Mesenchymal stem cell (in vitro differentiated cells and primary cell): ENCODE measurements around the gene SDR42E2.
"Not testable (repeated sequence)": the region's sequence is repeated elsewhere in the genome, so short reads cannot be mapped to it uniquely, and the experiment has no call there.

Source experiments
- DNase-seq: peaks from one replicate; pipeline ENCODE4 v3.0.0-alpha.2; 2013
- H2AFZ ChIP-seq: one replicate; pipeline ENCODE4 v1.6.1; 2013; ENCODE audit warnings: low read depth, mild to moderate bottlenecking, control low read depth, inconsistent platforms, low read length, moderate library complexity
- H2AK5ac ChIP-seq: 2 replicates; pipeline ENCODE4 v1.6.1; 2013; ENCODE audit warnings: low read length, moderate library complexity, mild to moderate bottlenecking, inconsistent platforms; ENCODE audit not compliant: severe bottlenecking
- H2BK120ac ChIP-seq: one replicate; pipeline ENCODE4 v1.6.1; 2013; ENCODE audit warnings: low read depth, mild to moderate bottlenecking, inconsistent platforms, low read length, moderate library complexity
- H2BK12ac ChIP-seq, 2 experiments: one replicate each; pipeline ENCODE4 v1.6.1; 2013; ENCODE audit warnings: inconsistent platforms in 2 of 2, low read length in 2 of 2, mild to moderate bottlenecking in 2 of 2, moderate library complexity in 2 of 2, control low read depth in 1 of 2
- H2BK15ac ChIP-seq: one replicate; pipeline ENCODE4 v1.6.1; 2013; ENCODE audit warnings: mild to moderate bottlenecking, low read depth, inconsistent platforms; ENCODE audit not compliant: poor library complexity, severe bottlenecking
- H2BK5ac ChIP-seq: 2 replicates; pipeline ENCODE4 v1.6.1; 2013; ENCODE audit warnings: low read depth, mild to moderate bottlenecking, low read length, control low read depth, inconsistent platforms; ENCODE audit not compliant: poor library complexity, severe bottlenecking
- H3K14ac ChIP-seq, 2 experiments: one replicate each; pipeline ENCODE4 v1.6.1; 2013; ENCODE audit warnings: inconsistent platforms in 2 of 2, low read length in 2 of 2, control low read depth in 1 of 2, mild to moderate bottlenecking in 1 of 2, moderate library complexity in 1 of 2
- H3K18ac ChIP-seq, 2 experiments: one replicate each; pipeline ENCODE4 v1.6.1; 2013; ENCODE audit warnings: inconsistent platforms in 2 of 2, low read length in 2 of 2, control low read depth in 1 of 2, low read depth in 1 of 2, mild to moderate bottlenecking in 1 of 2
- H3K23ac ChIP-seq, 2 experiments: one replicate each; pipeline ENCODE4 v1.6.1; 2013; ENCODE audit warnings: inconsistent platforms in 2 of 2, low read length in 2 of 2, mild to moderate bottlenecking in 2 of 2, moderate library complexity in 2 of 2, control low read depth in 1 of 2
- H3K27ac ChIP-seq: 2 replicates; pipeline ENCODE4 v1.5.1; 2013; ENCODE audit warnings: mild to moderate bottlenecking, moderate library complexity, low read length, control low read depth, inconsistent platforms; ENCODE audit not compliant: poor library complexity, severe bottlenecking
- H3K27me3 ChIP-seq, 2 experiments: 2 replicates each; pipeline versions ENCODE4 v1.6.1 to v1.7.0; 2013; ENCODE audit warnings: low read length in 2 of 2, mild to moderate bottlenecking in 2 of 2, moderate library complexity in 2 of 2, control low read depth in 1 of 2, inconsistent platforms in 1 of 2; ENCODE audit not compliant: control insufficient read depth in 1 of 2, insufficient read depth in 1 of 2
- H3K36me3 ChIP-seq, 2 experiments: 2 replicates each; pipeline versions ENCODE4 v1.6.1 to v1.7.0; 2013; ENCODE audit warnings: low read length in 2 of 2, control low read depth in 1 of 2, inconsistent platforms in 1 of 2, low read depth in 1 of 2, mild to moderate bottlenecking in 1 of 2; ENCODE audit not compliant: insufficient read depth in 2 of 2, control insufficient read depth in 1 of 2
- H3K4ac ChIP-seq, 2 experiments: one replicate each; pipeline ENCODE4 v1.6.1; 2013; ENCODE audit warnings: inconsistent platforms in 2 of 2, low read length in 2 of 2, mild to moderate bottlenecking in 2 of 2, moderate library complexity in 2 of 2, control low read depth in 1 of 2, low read depth in 1 of 2
- H3K4me1 ChIP-seq: 2 replicates; pipeline ENCODE4 v1.6.1; 2013; ENCODE audit warnings: low read depth, low read length, control low read depth; ENCODE audit not compliant: control insufficient read depth, insufficient read depth
- H3K4me2 ChIP-seq: 2 replicates; pipeline ENCODE4 v1.6.1; 2013; ENCODE audit warnings: low read length, mild to moderate bottlenecking, inconsistent platforms; ENCODE audit not compliant: poor library complexity, severe bottlenecking
- H3K4me3 ChIP-seq, 2 experiments: 2 replicates each; pipeline versions ENCODE4 v1.5.1 to v1.7.0; 2013; ENCODE audit warnings: low read length in 2 of 2, mild to moderate bottlenecking in 2 of 2, control low read depth in 1 of 2, low read depth in 1 of 2; ENCODE audit not compliant: insufficient read depth in 1 of 2
- H3K79me1 ChIP-seq: replicated peaks from 2 replicates; pipeline ENCODE4 v1.6.1; 2013; ENCODE audit warnings: mild to moderate bottlenecking, control low read depth, low read length, inconsistent platforms; ENCODE audit not compliant: poor library complexity, severe bottlenecking
- H3K9ac ChIP-seq: 2 replicates; pipeline ENCODE4 v1.7.0; 2013; ENCODE audit warnings: mild to moderate bottlenecking, low read length, moderate library complexity
- H3K9me3 ChIP-seq: 2 replicates; pipeline ENCODE4 v1.7.0; 2013; ENCODE audit warnings: mild to moderate bottlenecking, low read length; ENCODE audit not compliant: control insufficient read depth
- H4K8ac ChIP-seq: one replicate; pipeline ENCODE4 v1.6.1; 2013; ENCODE audit warnings: inconsistent platforms, mild to moderate bottlenecking, low read length, moderate library complexity
- H4K91ac ChIP-seq: one replicate; pipeline ENCODE4 v1.6.1; 2013; ENCODE audit warnings: mild to moderate bottlenecking, low read length, inconsistent platforms
- WGBS: methylation state at CpG from one replicate; pipeline ENCODE4 v1.1.7; 2013; ENCODE audit warnings: mixed read lengths; 5-methylcytosine and 5-hydroxymethylcytosine counted together

Gene SDR42E2

GRCh38 chr16:22164482-22164881, 2.2 kb downstream of the SDR42E2 start:
- H3K14ac ChIP-seq: no peak overlapping the region
- H2BK120ac ChIP-seq: no peak overlapping the region
- no peak overlapping the region for H2BK12ac ChIP-seq
- H3K9me3 ChIP-seq: peaks cover 11% of the 10 kb centered on the region
- H3K23ac ChIP-seq: no peak overlapping the region
- H3K4ac ChIP-seq: no peak overlapping the region
- WGBS: 89% methylated on average over 5 of the region's 5 CpGs
- no peak for DNase-seq
- H3K18ac ChIP-seq: no peak overlapping the region
- no peak overlapping the region for H3K9ac ChIP-seq
- H3K4me3 ChIP-seq: no peak overlapping the region
- H3K79me1 ChIP-seq: no peaks in the 10 kb centered on the region
- H3K4me1 ChIP-seq: peaks cover 4% of the 10 kb centered on the region
- no peak overlapping the region for H2AFZ ChIP-seq
- H3K27ac ChIP-seq: no peak overlapping the region
- peaks cover 46 to 47% of the 10 kb centered on the region in 2 experiments for H3K27me3 ChIP-seq
- H2BK15ac ChIP-seq: no peak overlapping the region
- no peak overlapping the region for H4K91ac ChIP-seq
- no peaks in the 10 kb centered on the region for H3K36me3 ChIP-seq
- no peak overlapping the region for H4K8ac ChIP-seq
- no peak overlapping the region for H3K4me2 ChIP-seq
- no peak overlapping the region for H2BK5ac ChIP-seq
- no peak overlapping the region for H2AK5ac ChIP-seq

- no peak overlapping the region for H4K91ac ChIP-seq
- no peak overlapping the region for H3K27ac ChIP-seq
- no peaks in the 10 kb centered on the region for H3K79me1 ChIP-seq
- H3K4ac ChIP-seq: no peak overlapping the region
- no peak overlapping the region for H3K14ac ChIP-seq
- no peak overlapping the region for H2AK5ac ChIP-seq
- H2BK120ac ChIP-seq: no peak overlapping the region
- no peak overlapping the region for H3K4me2 ChIP-seq
- H3K27me3 ChIP-seq: peaks cover 34 to 39% of the 10 kb centered on the region in 2 experiments
- H2BK12ac ChIP-seq: no peak overlapping the region
- H2AFZ ChIP-seq: no peak overlapping the region
- 86% methylated on average over 15 of the region's 16 CpGs for WGBS
- H3K9ac ChIP-seq: no peak overlapping the region
- H3K9me3 ChIP-seq: peaks cover 11% of the 10 kb centered on the region
- no peak overlapping the region for H2BK15ac ChIP-seq
- no peak overlapping the region for H4K8ac ChIP-seq
- peaks cover 4% of the 10 kb centered on the region for H3K4me1 ChIP-seq
- H3K18ac ChIP-seq: no peak overlapping the region
- no peaks in the 10 kb centered on the region for H3K36me3 ChIP-seq
- no peak overlapping the region for H3K23ac ChIP-seq
- H2BK5ac ChIP-seq: no peak overlapping the region
- H3K4me3 ChIP-seq: no peak overlapping the region
- no peak for DNase-seq
Observed at GRCh38 chr16:22165508-22166285, 3.4 kb downstream of the SDR42E2 start.

GRCh38 chr16:22171953-22172352, 9.6 kb downstream of the SDR42E2 start:
- Histone ChIP-seq H3K27ac (no peak overlapping the region), H3K18ac (no peak overlapping the region)
- WGBS: 83% methylated on average over 6 of the region's 6 CpGs

GRCh38 chr16:22172642-22173041, 10.3 kb downstream of the SDR42E2 start:
- not testable (repeated sequence) for H3K4me3 ChIP-seq, H3K79me1 ChIP-seq, H3K9ac ChIP-seq, H2BK15ac ChIP-seq, DNase-seq, H3K27ac ChIP-seq, H3K9me3 ChIP-seq, H3K18ac ChIP-seq, H4K8ac ChIP-seq, H3K36me3 ChIP-seq, H3K14ac ChIP-seq, H3K4me2 ChIP-seq, H2BK5ac ChIP-seq, H2BK12ac ChIP-seq, H2BK120ac ChIP-seq, H3K23ac ChIP-seq, H4K91ac ChIP-seq, H3K4me1 ChIP-seq, H3K4ac ChIP-seq, H2AK5ac ChIP-seq, H2AFZ ChIP-seq
- H3K27me3 ChIP-seq: peaks cover 6 to 15% of the 10 kb centered on the region in 2 experiments
- 90% methylated on average over 1 of the region's 1 CpG for WGBS

More at GRCh38 chr16:22171953-22172352, 9.6 kb downstream of the SDR42E2 start:
- H2BK15ac ChIP-seq: no peak overlapping the region
- no peaks in the 10 kb centered on the region for H3K9me3 ChIP-seq
- no peak overlapping the region for H3K14ac ChIP-seq
- H3K23ac ChIP-seq: no peak overlapping the region
- no peak overlapping the region for H4K91ac ChIP-seq
- no peaks in the 10 kb centered on the region for H3K36me3 ChIP-seq
- H3K27me3 ChIP-seq: peaks cover 6 to 13% of the 10 kb centered on the region in 2 experiments
- H3K79me1 ChIP-seq: no peaks in the 10 kb centered on the region
- H3K4me2 ChIP-seq: no peak overlapping the region
- no peak for DNase-seq
- no peak overlapping the region for H2BK12ac ChIP-seq
- H3K4ac ChIP-seq: no peak overlapping the region
- H2AK5ac ChIP-seq: no peak overlapping the region
- H3K4me3 ChIP-seq: no peak overlapping the region
- H3K9ac ChIP-seq: no peak overlapping the region
- no peak overlapping the region for H2BK5ac ChIP-seq
- H2BK120ac ChIP-seq: no peak overlapping the region
- H2AFZ ChIP-seq: no peak overlapping the region
- H4K8ac ChIP-seq: no peak overlapping the region
- H3K4me1 ChIP-seq: no peaks in the 10 kb centered on the region
